GM19463 (cell line): ENCODE results near the gene TPRG1L.
A peak's percentile ranks its signal among the peaks of the same experiment; 100 is the strongest.

Experiments used
- ATAC-seq: cut with Tn5 transposase; IDR thresholded peaks from one replicate; pipeline ENCODE4 v1.9.1; 2021; ENCODE audit warnings: mild to moderate bottlenecking, moderate library complexity; ENCODE audit not compliant: unreplicated experiment

Gene TPRG1L

DNA sequence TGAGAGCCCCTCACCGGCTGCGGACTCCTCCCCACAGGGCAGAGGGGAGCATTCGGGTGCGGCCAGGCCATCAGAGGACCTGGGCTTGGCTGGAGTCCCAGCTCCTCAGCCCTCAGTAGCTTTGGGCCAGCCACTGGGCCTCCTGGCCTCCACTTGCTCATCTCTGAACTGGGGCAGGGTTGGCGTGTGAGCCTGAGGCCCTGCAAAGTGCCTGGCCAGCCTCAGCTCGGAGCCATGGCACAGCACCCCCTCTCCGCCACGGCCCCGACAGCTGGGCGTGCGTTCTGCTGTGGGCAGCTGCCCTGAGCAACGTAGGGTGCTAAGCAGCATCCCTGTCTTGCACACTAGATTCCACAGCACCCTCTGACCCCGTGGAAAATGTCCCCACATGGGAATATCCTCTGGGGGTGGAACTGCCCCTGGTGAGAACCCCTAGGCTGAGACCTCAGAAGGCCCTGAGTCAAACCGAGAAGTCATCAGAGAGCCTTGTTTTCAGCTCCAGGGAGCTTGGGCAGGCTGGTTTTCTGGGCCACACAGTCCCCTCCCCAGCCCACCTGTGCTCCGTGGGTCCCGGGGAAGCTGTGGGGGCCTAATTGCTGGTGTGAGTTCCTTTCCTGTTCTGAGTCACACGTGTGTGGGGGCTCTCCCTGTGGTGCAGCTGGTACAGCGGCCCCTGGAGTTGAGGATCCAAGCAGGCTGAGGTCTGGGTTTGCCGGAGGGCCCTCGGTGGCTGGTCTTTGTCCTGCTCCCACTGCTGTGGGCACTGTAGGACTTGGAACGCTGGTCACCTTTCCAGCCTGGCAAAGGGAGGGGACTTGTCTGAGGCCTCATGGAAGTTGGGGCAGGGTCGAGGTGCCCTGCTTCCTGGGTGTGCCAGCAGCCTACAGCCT, 52.0 kb downstream of the TPRG1L start:
- ATAC-seq, result peak; percentile 63

DNA sequence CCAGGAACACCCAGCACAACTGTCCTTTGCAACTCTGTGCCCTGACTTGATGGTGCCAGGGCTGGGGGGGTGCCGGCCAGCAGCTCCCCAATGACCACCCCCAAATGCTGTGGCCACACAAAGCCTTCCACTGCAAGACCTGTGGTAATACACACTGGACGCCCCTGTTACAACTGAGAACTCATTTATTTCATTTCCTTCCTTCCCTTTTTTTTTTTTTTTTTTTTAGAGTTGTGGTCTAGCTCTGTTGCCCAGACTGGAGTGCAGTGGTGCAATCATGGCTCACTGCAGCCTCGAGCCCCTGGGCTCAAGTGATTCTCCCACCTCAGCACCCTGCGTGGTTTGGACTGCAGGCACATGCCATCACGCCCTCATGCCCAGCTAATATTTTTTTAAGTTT, 52.7 kb downstream of the TPRG1L start:
- ATAC-seq, result no peak

DNA sequence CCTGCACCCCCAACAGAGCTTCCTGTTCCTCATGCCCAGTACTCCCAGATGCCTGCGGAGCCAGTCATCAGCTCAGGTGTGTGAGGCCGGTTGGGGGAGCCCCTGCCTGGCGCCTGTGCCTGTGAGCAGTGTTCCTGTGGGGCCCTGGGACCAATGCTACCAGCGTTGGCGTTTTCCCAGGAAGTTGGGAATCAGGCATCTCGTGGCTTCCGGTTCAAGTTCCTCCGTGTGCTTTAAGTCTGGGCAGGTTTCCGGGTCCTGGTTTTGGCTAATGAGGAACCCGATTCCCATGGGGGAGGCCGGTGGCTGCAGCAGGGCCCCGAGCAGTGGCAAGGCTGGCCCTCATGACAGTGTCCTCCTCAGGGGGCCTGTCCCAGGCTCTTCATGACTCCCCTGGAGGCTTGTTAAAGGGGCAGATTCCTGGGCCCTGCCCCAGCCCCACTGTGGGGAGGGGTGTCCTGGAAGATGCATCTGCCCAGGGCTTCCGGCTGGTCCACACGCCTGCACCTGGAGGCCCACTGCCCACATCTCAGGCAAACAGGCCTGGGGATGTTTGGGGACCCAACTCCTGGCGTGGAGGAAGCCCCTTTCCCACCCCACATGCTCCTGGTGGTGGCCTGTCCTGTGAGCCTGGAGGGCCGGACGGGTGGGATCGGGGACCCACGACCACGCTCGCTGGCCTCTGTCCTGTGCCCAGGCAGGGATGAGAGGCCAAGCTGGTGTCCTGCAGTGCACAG, 53.7 kb downstream of the TPRG1L start:
- ATAC-seq, result no peak

- ATAC-seq, result no peak
These were observed 54.3 kb downstream of the TPRG1L start for GRCh38 chr1:3679098-3679555.
